Chondrocyte (in vitro differentiated cells): ENCODE results near the gene PRKAR1B. TPM values are rescaled to one million over a fixed set of nuclear protein-coding genes. Genes with fewer than 3 reads are reported as not detected.

ENCODE experiments used
- DNase-seq: peaks from one replicate; pipeline ENCODE4 v3.0.0; 2021; ENCODE audit warnings: mixed read lengths, low spot score
- H3K27ac Mint-ChIP-seq: one replicate; pipeline ENCODE4 v1.8.0; 2021; ENCODE audit warnings: mild to moderate bottlenecking, moderate library complexity, mixed read lengths; ENCODE audit not compliant: unreplicated experiment
- H3K27me3 Mint-ChIP-seq: 2 replicates; pipeline ENCODE4 v1.8.0; 2021; ENCODE audit warnings: low read depth, mixed read lengths
- H3K36me3 Mint-ChIP-seq: 2 replicates; pipeline ENCODE4 v1.8.0; 2021; ENCODE audit warnings: low read depth, mixed read lengths
- H3K4me1 Mint-ChIP-seq: 2 replicates; pipeline ENCODE4 v1.8.0; 2021; ENCODE audit warnings: low read depth, mild to moderate bottlenecking, mixed read lengths
- H3K4me3 Mint-ChIP-seq: one replicate; pipeline ENCODE4 v1.8.0; 2021; ENCODE audit warnings: mild to moderate bottlenecking, moderate library complexity, mixed read lengths; ENCODE audit not compliant: unreplicated experiment
- H3K9me3 Mint-ChIP-seq: 2 replicates; pipeline ENCODE4 v1.8.0; 2021; ENCODE audit warnings: low read depth, mixed read lengths
- CTCF ChIP-seq: fragments of 200-600 bp; sonication (generic); IDR thresholded peaks from 2 replicates; pipeline ENCODE4 v1.5.0; 2021; ENCODE audit warnings: antibody characterized with exemption, mild to moderate bottlenecking, moderate library complexity
- total RNA-seq: library from RNA; stranded (reverse); gene quantifications from 3 replicates; pipeline ENCODE4 v1.2.1, GENCODE V29; 2021

The PRKAR1B gene
- total RNA-seq, 1 donor from 2014 or later: 7.7 TPM

GRCh38 chr7:768881-769504 is 41.9 kb upstream of the PRKAR1B start:
- no peak overlapping the region for H3K4me3 Mint-ChIP-seq
- H3K27me3 Mint-ChIP-seq: no peaks in the 10 kb centered on the region
- peaks cover 20% of the 10 kb centered on the region for H3K4me1 Mint-ChIP-seq
- H3K27ac Mint-ChIP-seq: no peak overlapping the region
- DNase-seq: no peak
- H3K9me3 Mint-ChIP-seq: no peaks in the 10 kb centered on the region
- TF ChIP-seq CTCF: no peak
- peaks cover 24% of the 10 kb centered on the region for H3K36me3 Mint-ChIP-seq

- TF ChIP-seq CTCF: no peak
- Mint-ChIP-seq H3K9me3 (no peaks in the 10 kb centered on the region), H3K4me1 (peaks cover 20% of the 10 kb centered on the region), H3K36me3 (peaks cover 26% of the 10 kb centered on the region), H3K27me3 (no peaks in the 10 kb centered on the region), H3K27ac (no peak overlapping the region), H3K4me3 (no peak overlapping the region)
- DNase-seq: no peak
Measured at GRCh38 chr7:767941-768731, 41.1 kb upstream of the PRKAR1B start.

GRCh38 chr7:767580-767940 is 40.5 kb upstream of the PRKAR1B start:
- no peak for TF ChIP-seq CTCF
- Mint-ChIP-seq H3K36me3 (peaks cover 26% of the 10 kb centered on the region), H3K27me3 (no peaks in the 10 kb centered on the region), H3K9me3 (no peaks in the 10 kb centered on the region), H3K4me3 (no peak overlapping the region), H3K4me1 (peaks cover 20% of the 10 kb centered on the region), H3K27ac (no peak overlapping the region)
- no peak for DNase-seq

GRCh38 chr7:765383-765782 is 38.3 kb upstream of the PRKAR1B start:
- Mint-ChIP-seq H3K9me3 (no peaks in the 10 kb centered on the region), H3K36me3 (peaks cover 27% of the 10 kb centered on the region), H3K4me1 (peaks cover 6% of the 10 kb centered on the region), H3K27me3 (no peaks in the 10 kb centered on the region), H3K27ac (no peak overlapping the region), H3K4me3 (no peak overlapping the region)
- TF ChIP-seq CTCF: no peak
- no peak for DNase-seq

GRCh38 chr7:763762-764161 is 36.7 kb upstream of the PRKAR1B start:
- TF ChIP-seq CTCF: no peak
- peaks cover 32% of the 10 kb centered on the region for H3K36me3 Mint-ChIP-seq

More at GRCh38 chr7:763762-764161, 36.7 kb upstream of the PRKAR1B start:
- H3K4me3 Mint-ChIP-seq: no peak overlapping the region
- H3K9me3 Mint-ChIP-seq: no peaks in the 10 kb centered on the region
- no peaks in the 10 kb centered on the region for H3K27me3 Mint-ChIP-seq
- H3K4me1 Mint-ChIP-seq: peaks cover 6% of the 10 kb centered on the region
- no peak for DNase-seq
- no peak overlapping the region for H3K27ac Mint-ChIP-seq
